GM18520 (cell line): Measurements from ENCODE around the gene C1orf87.

Experiments used
- ATAC-seq: cut with Tn5 transposase; IDR thresholded peaks from one replicate; pipeline ENCODE4 v1.9.1; 2021; ENCODE audit not compliant: unreplicated experiment

The C1orf87 gene

GRCh38 chr1:60073605-60074278 lies at the start of gene C1orf87:
Gene C1orf87, minus strand, starts transcription at chr1:60073770. Its CDS starts 1,127 bp downstream, at chr1:60072643.
- no peak for ATAC-seq

GRCh38 chr1:60118085-60118484 lies 44.5 kb upstream of the C1orf87 start:
- no peak for ATAC-seq

GRCh38 chr1:60114745-60115318 lies 41.3 kb upstream of the C1orf87 start:
- no peak for ATAC-seq

GRCh38 chr1:60113596-60113995 lies 40.0 kb upstream of the C1orf87 start:
- no peak for ATAC-seq

- no peak for ATAC-seq
Observed at GRCh38 chr1:60113028-60113427, 39.5 kb upstream of the C1orf87 start.

GRCh38 chr1:60111716-60112115 lies 38.1 kb upstream of the C1orf87 start:
- ATAC-seq = no peak

GRCh38 chr1:60111118-60111517 lies 37.5 kb upstream of the C1orf87 start:
- no peak for ATAC-seq

- ATAC-seq = no peak
Observed at GRCh38 chr1:60108196-60108595, 34.6 kb upstream of the C1orf87 start.

GRCh38 chr1:60103186-60103585 lies 29.6 kb upstream of the C1orf87 start:
- no peak for ATAC-seq

- no peak for ATAC-seq
Observed at GRCh38 chr1:60102267-60103061, 28.9 kb upstream of the C1orf87 start.

GRCh38 chr1:60101516-60101915 lies 27.9 kb upstream of the C1orf87 start:
- no peak for ATAC-seq

GRCh38 chr1:60091195-60091715 lies 17.7 kb upstream of the C1orf87 start:
- ATAC-seq = no peak

- no peak for ATAC-seq
Observed at GRCh38 chr1:60090655-60091054, 17.1 kb upstream of the C1orf87 start.

- no peak for ATAC-seq
Observed at GRCh38 chr1:60088620-60089155, 15.1 kb upstream of the C1orf87 start.

- no peak for ATAC-seq
Observed at GRCh38 chr1:60087681-60088080, 14.1 kb upstream of the C1orf87 start.

- ATAC-seq = no peak
Observed at GRCh38 chr1:60078182-60078581, 4.6 kb upstream of the C1orf87 start.

GRCh38 chr1:60071296-60071695 lies 2.3 kb downstream of the C1orf87 start:
- no peak for ATAC-seq

GRCh38 chr1:60069691-60070090 lies 3.9 kb downstream of the C1orf87 start:
- ATAC-seq = no peak

- ATAC-seq = no peak
Observed at GRCh38 chr1:60068393-60069045, 5.1 kb downstream of the C1orf87 start.

GRCh38 chr1:60066001-60066400 lies 7.6 kb downstream of the C1orf87 start:
- ATAC-seq = no peak

- ATAC-seq = no peak
Observed at GRCh38 chr1:60065199-60065598, 8.4 kb downstream of the C1orf87 start.
